Stimulated activated CD4-positive, alpha-beta T cell treated with anti-CD3 and anti-CD28 coated beads, Interleukin-15, amount 100 ng/mL, for 48 hours (primary cell): ENCODE results near the gene PIMREG.

Source experiments
- DNase-seq, 2 donors: peaks; one replicate each; pipeline ENCODE4 v3.0.0-alpha.2; 2020; ENCODE audit warnings: low read depth in 2 of 2

Gene PIMREG

GRCh38 chr17:6498356-6498755 is 54.1 kb downstream of the PIMREG start:
- no peak for DNase-seq

GRCh38 chr17:6498901-6499540 is 54.8 kb downstream of the PIMREG start:
- DNase-seq = no peak
